ENCODE results near the gene DNAJB4. TPM values are rescaled to one million over a fixed set of nuclear protein-coding genes. Genes with fewer than 3 reads are reported as not detected.

The DNAJB4 gene
- total and polyA plus RNA-seq, 2 of the 8 experiments (the other 6 are each of a cell fraction or from before 2014, with no cell fraction given) = 6.6 to 21.8 TPM

DNA sequence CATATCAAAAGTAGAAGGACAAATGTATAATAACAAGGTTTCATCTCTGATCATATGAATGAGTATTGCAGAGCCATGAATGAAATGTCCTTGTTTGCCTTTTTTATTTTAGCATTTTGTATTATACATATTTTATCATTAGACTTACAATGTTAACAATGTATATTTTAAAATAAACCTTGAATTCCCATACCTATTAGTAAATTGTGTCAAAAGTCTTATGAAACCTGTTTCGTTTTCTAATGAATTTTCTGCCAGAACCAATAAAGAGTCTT lies 646 bp downstream of the DNAJB4 start (continued):
- TF ChIP-seq FOSL1 (IDR thresholded peaks at IDR 0.05; ENCODE audit: insufficient read depth, low read depth, low read length) = no peak
- no peak for TF ChIP-seq EGR1 (IDR thresholded peaks at IDR 0.05; ENCODE audit: borderline replicate concordance, low read depth, low read length)
- no peak for TF ChIP-seq RXRA (IDR thresholded peaks at IDR 0.05; ENCODE audit: insufficient read depth, low read depth, low read length)
- no peak for TF ChIP-seq CREB1 (IDR thresholded peaks at IDR 0.05)
- no peak for TF ChIP-seq KDM1A (IDR thresholded peaks at IDR 0.05; ENCODE audit: borderline replicate concordance, low read length)
